WTC11 (cell line): ENCODE results near the gene COL4A2. TPM values are rescaled to one million over a fixed set of nuclear protein-coding genes. Genes with fewer than 3 reads are reported as not detected.

Experiments used
- ATAC-seq: fragments of 200-7000 bp; cut with Tn5 transposase; 2 replicates; pipeline ENCODE4 v1.10.0; 2021; ENCODE audit warnings: mild to moderate bottlenecking, moderate library complexity
- CTCF ChIA-PET: fragments of 300-600 bp; sonication (Branson Sonifier 250); formaldehyde crosslinking; loops from one replicate; lab custom pipeline; 2021; ENCODE audit warnings: antibody characterized with exemption; lab: Charles Lee
- POLR2A ChIA-PET: fragments of 350-600 bp; sonication (Branson Sonifier 250); formaldehyde crosslinking; loops from one replicate; lab custom pipeline; 2021; ENCODE audit warnings: antibody characterized with exemption; lab: Charles Lee
- DNase-seq: peaks from one replicate; pipeline ENCODE4 v3.0.0; 2021; ENCODE audit warnings: low spot score
- H3K27ac Mint-ChIP-seq: 2 replicates; pipeline ENCODE4 v1.8.0; 2021; ENCODE audit warnings: mixed read lengths
- H3K27me3 Mint-ChIP-seq: 2 replicates; pipeline ENCODE4 v1.8.0; 2021; ENCODE audit warnings: low read depth, mild to moderate bottlenecking, moderate library complexity, mixed read lengths
- H3K36me3 Mint-ChIP-seq: 2 replicates; pipeline ENCODE4 v1.8.0; 2021; ENCODE audit warnings: mixed read lengths
- H3K4me1 Mint-ChIP-seq: 2 replicates; pipeline ENCODE4 v1.8.0; 2022; ENCODE audit warnings: mixed read lengths
- H3K4me3 Mint-ChIP-seq: 2 replicates; pipeline ENCODE4 v1.8.0; 2021; ENCODE audit warnings: mild to moderate bottlenecking, moderate library complexity, mixed read lengths
- H3K9me3 Mint-ChIP-seq: 2 replicates; pipeline ENCODE4 v1.8.0; 2021; ENCODE audit warnings: mixed read lengths
- CBFB ChIP-seq: sonication (generic); formaldehyde crosslinking; IDR thresholded peaks from 2 replicates; pipeline ENCODE4 v1.8.1; 2022; ENCODE audit warnings: mild to moderate bottlenecking, low read depth, missing genetic modification reagents
- CTCF ChIP-seq: fragments of 200-600 bp; IDR thresholded peaks from 2 replicates; pipeline ENCODE4 v1.8.0; 2022; ENCODE audit warnings: antibody characterized with exemption
- E2F1 ChIP-seq: sonication (generic); formaldehyde crosslinking; IDR thresholded peaks from 2 replicates; pipeline ENCODE4 v1.8.0; 2022; ENCODE audit warnings: mild to moderate bottlenecking, missing genetic modification reagents
- FOXJ3 ChIP-seq: sonication (generic); formaldehyde crosslinking; IDR thresholded peaks from 2 replicates; pipeline ENCODE4 v1.9.0; 2021; ENCODE audit warnings: missing genetic modification reagents, mild to moderate bottlenecking, borderline replicate concordance
- HMGA2 ChIP-seq: fragments of 250-450 bp; sonication (Bioruptor Pico); IDR thresholded peaks from 2 replicates; pipeline ENCODE4 v1.4.0; 2021; ENCODE audit warnings: mild to moderate bottlenecking, moderate library complexity
- JAZF1 ChIP-seq: fragments of 250-450 bp; sonication (Bioruptor Pico); IDR thresholded peaks from 2 replicates; pipeline ENCODE4 v1.9.0; 2021; ENCODE audit warnings: moderate library complexity, mild to moderate bottlenecking, inconsistent platforms
- KAT7 ChIP-seq: sonication (generic); formaldehyde crosslinking; IDR thresholded peaks from 2 replicates; pipeline ENCODE4 v1.8.1; 2023; ENCODE audit warnings: missing genetic modification reagents, mild to moderate bottlenecking, borderline replicate concordance
- MYBL2 ChIP-seq: sonication (generic); formaldehyde crosslinking; IDR thresholded peaks from 2 replicates; pipeline ENCODE4 v1.8.1; 2023; ENCODE audit warnings: mild to moderate bottlenecking, moderate library complexity, missing genetic modification reagents
- SP1 ChIP-seq: sonication (generic); formaldehyde crosslinking; conservative IDR thresholded peaks from 2 replicates; pipeline ENCODE4 v1.8.1; 2022; ENCODE audit warnings: missing genetic modification reagents
- ZMAT4 ChIP-seq: fragments of 250-450 bp; sonication (Bioruptor Pico); IDR thresholded peaks from 2 replicates; pipeline ENCODE4 v1.9.0; 2021; ENCODE audit warnings: mild to moderate bottlenecking
- ZNF138 ChIP-seq: sonication (generic); formaldehyde crosslinking; conservative IDR thresholded peaks from 2 replicates; pipeline ENCODE4 v1.8.1; 2022; ENCODE audit warnings: mild to moderate bottlenecking, moderate library complexity, missing genetic modification reagents
- ZNF219 ChIP-seq: sonication (generic); formaldehyde crosslinking; IDR thresholded peaks from 2 replicates; pipeline ENCODE4 v1.8.0; 2023; ENCODE audit warnings: missing genetic modification reagents, mild to moderate bottlenecking, borderline replicate concordance
- ZNF281 ChIP-seq: sonication (generic); formaldehyde crosslinking; IDR thresholded peaks from 2 replicates; pipeline ENCODE4 v1.8.0; 2023; ENCODE audit warnings: mild to moderate bottlenecking, missing genetic modification reagents
- total RNA-seq: library from RNA; stranded (reverse); gene quantifications from 3 replicates; pipeline ENCODE4 v1.2.3, GENCODE V29; 2021
- TF ChIP-seq, protein P1 (sequence below): sonication (generic); formaldehyde crosslinking; IDR thresholded peaks from 2 replicates; pipeline ENCODE4 v1.8.1; 2022; ENCODE audit warnings: low read depth, missing genetic modification reagents, borderline replicate concordance
- TF ChIP-seq, protein P2 (sequence below): fragments of 250-450 bp; sonication (Bioruptor Pico); IDR thresholded peaks from 2 replicates; pipeline ENCODE4 v1.9.0; 2021; ENCODE audit warnings: moderate library complexity, mild to moderate bottlenecking, inconsistent platforms, borderline replicate concordance
- TF ChIP-seq, protein P3 (sequence below): sonication (generic); formaldehyde crosslinking; IDR thresholded peaks from 2 replicates; pipeline ENCODE4 v1.8.0; 2022; ENCODE audit warnings: mild to moderate bottlenecking, missing genetic modification reagents
- TF ChIP-seq, protein P4 (sequence below): sonication (generic); formaldehyde crosslinking; IDR thresholded peaks from 2 replicates; pipeline ENCODE4 v1.8.1; 2023; ENCODE audit warnings: mild to moderate bottlenecking, missing genetic modification reagents
- TF ChIP-seq, protein P5 (sequence below): sonication (generic); formaldehyde crosslinking; IDR thresholded peaks from 2 replicates; pipeline ENCODE4 v1.8.1; 2022; ENCODE audit warnings: mild to moderate bottlenecking, missing genetic modification reagents, moderate library complexity, borderline replicate concordance

The COL4A2 gene
- total RNA-seq, 1 experiment from 2014 or later, result 109 TPM

- TF ChIP-seq, protein P1, sequence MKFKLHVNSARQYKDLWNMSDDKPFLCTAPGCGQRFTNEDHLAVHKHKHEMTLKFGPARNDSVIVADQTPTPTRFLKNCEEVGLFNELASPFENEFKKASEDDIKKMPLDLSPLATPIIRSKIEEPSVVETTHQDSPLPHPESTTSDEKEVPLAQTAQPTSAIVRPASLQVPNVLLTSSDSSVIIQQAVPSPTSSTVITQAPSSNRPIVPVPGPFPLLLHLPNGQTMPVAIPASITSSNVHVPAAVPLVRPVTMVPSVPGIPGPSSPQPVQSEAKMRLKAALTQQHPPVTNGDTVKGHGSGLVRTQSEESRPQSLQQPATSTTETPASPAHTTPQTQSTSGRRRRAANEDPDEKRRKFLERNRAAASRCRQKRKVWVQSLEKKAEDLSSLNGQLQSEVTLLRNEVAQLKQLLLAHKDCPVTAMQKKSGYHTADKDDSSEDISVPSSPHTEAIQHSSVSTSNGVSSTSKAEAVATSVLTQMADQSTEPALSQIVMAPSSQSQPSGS (CRISPR knock-in tag), result no peak
- TF ChIP-seq ZMAT4 (CRISPR knock-in tag), result no peak
- TF ChIP-seq, protein P2, sequence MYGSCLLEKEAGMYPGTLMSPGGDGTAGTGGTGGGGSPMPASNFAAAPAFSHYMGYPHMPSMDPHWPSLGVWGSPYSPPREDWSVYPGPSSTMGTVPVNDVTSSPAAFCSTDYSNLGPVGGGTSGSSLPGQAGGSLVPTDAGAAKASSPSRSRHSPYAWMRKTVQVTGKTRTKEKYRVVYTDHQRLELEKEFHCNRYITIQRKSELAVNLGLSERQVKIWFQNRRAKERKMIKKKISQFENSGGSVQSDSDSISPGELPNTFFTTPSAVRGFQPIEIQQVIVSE (CRISPR knock-in tag), result no peak
- TF ChIP-seq, protein P3, sequence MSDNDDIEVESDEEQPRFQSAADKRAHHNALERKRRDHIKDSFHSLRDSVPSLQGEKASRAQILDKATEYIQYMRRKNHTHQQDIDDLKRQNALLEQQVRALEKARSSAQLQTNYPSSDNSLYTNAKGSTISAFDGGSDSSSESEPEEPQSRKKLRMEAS, result no peak
- no peak for TF ChIP-seq ZNF219 (CRISPR knock-in tag)
- no peak for TF ChIP-seq CBFB
Measured at GRCh38 chr13:110380359-110381028, 73.4 kb downstream of the COL4A2 start (continued).

DNA sequence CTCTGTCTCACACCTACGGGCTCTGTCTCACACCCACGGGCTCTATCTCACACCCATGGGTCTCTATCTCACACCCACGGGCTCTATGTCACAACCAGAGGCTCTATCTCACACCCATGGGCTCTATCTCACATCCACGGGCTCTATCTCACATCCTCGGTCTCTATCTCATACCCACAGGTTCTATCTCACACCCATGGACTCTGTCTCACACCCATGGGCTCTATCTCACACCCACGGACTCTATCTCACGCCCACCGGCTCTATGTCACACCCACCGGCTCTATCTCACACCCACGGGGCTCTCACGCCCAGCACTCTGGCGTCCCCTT, 73.9 kb downstream of the COL4A2 start:
- POLR2A ChIA-PET, result no interaction called here
- no peak overlapping the region for H3K27ac Mint-ChIP-seq
- H3K4me3 Mint-ChIP-seq, result no peak overlapping the region
- ATAC-seq (no peak), DNase-seq (no peak)
- peaks cover 13% of the 10 kb centered on the region for H3K9me3 Mint-ChIP-seq
- peaks cover 28% of the 10 kb centered on the region for H3K4me1 Mint-ChIP-seq
- peaks cover 15% of the 10 kb centered on the region for H3K36me3 Mint-ChIP-seq
- H3K27me3 Mint-ChIP-seq, result peaks cover 31% of the 10 kb centered on the region
- TF ChIP-seq, protein P4, sequence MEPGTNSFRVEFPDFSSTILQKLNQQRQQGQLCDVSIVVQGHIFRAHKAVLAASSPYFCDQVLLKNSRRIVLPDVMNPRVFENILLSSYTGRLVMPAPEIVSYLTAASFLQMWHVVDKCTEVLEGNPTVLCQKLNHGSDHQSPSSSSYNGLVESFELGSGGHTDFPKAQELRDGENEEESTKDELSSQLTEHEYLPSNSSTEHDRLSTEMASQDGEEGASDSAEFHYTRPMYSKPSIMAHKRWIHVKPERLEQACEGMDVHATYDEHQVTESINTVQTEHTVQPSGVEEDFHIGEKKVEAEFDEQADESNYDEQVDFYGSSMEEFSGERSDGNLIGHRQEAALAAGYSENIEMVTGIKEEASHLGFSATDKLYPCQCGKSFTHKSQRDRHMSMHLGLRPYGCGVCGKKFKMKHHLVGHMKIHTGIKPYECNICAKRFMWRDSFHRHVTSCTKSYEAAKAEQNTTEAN (CRISPR knock-in tag), result peak; percentile 74
- no peak for TF ChIP-seq JAZF1
- CTCF ChIA-PET, result no interaction called here

DNA sequence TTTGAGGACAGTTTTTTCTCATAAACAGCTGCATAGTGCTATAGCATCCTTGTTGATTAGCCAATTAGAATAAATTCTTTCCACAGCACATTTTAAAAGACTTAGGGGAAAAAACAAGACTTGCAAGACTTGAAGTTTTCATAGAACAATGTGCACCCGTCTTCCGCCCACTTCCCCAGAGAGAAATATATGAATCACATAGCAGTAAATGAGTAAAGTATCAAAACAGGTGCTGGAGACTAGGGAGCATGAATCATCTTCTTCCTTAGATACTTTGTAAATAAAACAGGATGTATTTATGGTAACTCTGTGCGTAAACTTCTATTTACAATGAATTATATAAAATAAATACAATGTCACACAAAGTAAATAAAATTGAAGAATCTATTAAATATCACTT, 75.1 kb downstream of the COL4A2 start:
- POLR2A ChIA-PET, result no interaction called here
- H3K4me1 Mint-ChIP-seq, result peaks cover 28% of the 10 kb centered on the region
- peaks cover 31% of the 10 kb centered on the region for H3K27me3 Mint-ChIP-seq
- ATAC-seq (no peak), DNase-seq (no peak)
- CTCF ChIA-PET, result no interaction called here
- no peak overlapping the region for H3K27ac Mint-ChIP-seq
- H3K9me3 Mint-ChIP-seq, result peaks cover 15% of the 10 kb centered on the region
- H3K36me3 Mint-ChIP-seq, result peaks cover 16% of the 10 kb centered on the region
- H3K4me3 Mint-ChIP-seq, result no peak overlapping the region
- TF ChIP-seq, protein P5, sequence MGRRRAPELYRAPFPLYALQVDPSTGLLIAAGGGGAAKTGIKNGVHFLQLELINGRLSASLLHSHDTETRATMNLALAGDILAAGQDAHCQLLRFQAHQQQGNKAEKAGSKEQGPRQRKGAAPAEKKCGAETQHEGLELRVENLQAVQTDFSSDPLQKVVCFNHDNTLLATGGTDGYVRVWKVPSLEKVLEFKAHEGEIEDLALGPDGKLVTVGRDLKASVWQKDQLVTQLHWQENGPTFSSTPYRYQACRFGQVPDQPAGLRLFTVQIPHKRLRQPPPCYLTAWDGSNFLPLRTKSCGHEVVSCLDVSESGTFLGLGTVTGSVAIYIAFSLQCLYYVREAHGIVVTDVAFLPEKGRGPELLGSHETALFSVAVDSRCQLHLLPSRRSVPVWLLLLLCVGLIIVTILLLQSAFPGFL (CRISPR knock-in tag), result no peak
- TF ChIP-seq SP1 (CRISPR knock-in tag) (no peak), FOXJ3 (CRISPR knock-in tag) (no peak), E2F1 (CRISPR knock-in tag) (no peak), CTCF (no peak), MYBL2 (CRISPR knock-in tag) (no peak), JAZF1 (no peak), ZNF281 (CRISPR knock-in tag) (no peak), KAT7 (CRISPR knock-in tag) (no peak), HMGA2 (CRISPR knock-in tag) (no peak), ZNF138 (CRISPR knock-in tag) (no peak)
